ENCODE results near the gene GAS7. TPM values are rescaled to one million over a fixed set of nuclear protein-coding genes. Genes with fewer than 3 reads are reported as not detected.
A peak's percentile ranks its signal among the peaks of the same experiment; 100 is the strongest.

The GAS7 gene
- total RNA-seq (2014; rRNA removed; shearing (Covaris generic)) = 0.76 TPM in 1 of 2 replicates, not detected in the other
- 0.02 and 0.07 TPM in 2 replicates for polyA plus RNA-seq (2015; cell fraction: cytosol; rRNA removed)
- polyA plus RNA-seq (2015; cell fraction: nucleus; rRNA removed) = 0.33 TPM in 1 of 2 replicates, not detected in the other

DNA sequence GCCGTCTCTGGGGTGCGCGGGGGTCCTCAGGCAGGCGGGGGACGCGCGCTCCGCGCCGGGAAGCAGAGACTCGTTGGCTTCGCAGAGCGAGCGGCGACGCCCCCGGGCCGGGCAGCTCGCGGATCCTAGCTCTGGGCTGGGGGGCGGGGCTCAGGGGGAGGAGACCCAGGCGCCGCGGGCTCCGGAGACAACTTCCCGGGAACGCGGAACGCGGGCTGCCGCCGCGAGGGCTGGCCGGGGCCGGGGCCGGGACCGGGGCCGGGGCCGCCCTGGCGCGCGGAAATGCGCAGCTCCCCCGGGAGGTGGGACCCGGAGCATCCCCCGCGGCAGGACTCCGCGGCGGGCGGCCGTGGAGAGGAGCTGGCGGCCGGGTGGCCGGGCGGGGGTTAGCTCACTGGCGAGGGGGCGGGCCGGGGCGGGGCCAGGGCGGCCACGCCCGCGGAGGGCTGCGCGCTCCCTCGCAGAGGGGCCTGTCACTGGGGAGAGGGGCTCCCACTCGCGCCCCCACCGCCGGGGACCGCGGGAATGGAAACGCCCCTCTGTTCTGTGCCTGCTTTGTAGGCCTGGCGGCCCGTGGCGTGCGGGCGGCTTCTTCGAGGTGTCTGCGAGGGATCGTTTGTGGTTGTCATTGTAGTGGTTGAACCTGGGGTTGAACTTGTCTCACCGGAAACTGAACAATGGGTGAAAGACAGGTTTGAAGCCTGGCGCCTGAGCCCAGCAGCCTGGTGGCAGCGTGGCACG is at the start of gene GAS7:
Gene GAS7, minus strand, starts transcription at position 98 of the 741 bp plus-strand sequence.
- no peak for DNase-seq (ENCODE audit: low read depth)

DNA sequence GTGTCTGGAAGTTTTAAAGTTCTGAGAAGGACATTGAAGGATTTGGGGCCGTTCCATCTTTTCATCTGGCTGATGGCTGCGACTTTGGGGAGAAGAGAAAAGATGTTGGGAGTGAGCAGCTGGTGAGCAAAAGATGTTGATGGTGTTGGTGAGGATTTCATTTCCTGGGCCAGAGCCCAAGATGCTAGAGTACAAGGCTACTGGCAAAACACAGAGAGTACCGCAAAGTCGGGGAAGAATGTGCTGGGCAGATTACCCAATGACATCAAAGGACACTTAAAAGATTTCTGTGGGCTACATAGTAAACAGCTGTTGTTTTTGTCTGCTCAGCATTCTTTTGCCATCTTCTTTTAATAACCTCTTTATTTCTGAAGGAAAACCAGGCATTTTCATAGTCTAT is 49.4 kb upstream of the GAS7 start:
- DNase-seq (ENCODE audit: low read depth) = no peak

DNA sequence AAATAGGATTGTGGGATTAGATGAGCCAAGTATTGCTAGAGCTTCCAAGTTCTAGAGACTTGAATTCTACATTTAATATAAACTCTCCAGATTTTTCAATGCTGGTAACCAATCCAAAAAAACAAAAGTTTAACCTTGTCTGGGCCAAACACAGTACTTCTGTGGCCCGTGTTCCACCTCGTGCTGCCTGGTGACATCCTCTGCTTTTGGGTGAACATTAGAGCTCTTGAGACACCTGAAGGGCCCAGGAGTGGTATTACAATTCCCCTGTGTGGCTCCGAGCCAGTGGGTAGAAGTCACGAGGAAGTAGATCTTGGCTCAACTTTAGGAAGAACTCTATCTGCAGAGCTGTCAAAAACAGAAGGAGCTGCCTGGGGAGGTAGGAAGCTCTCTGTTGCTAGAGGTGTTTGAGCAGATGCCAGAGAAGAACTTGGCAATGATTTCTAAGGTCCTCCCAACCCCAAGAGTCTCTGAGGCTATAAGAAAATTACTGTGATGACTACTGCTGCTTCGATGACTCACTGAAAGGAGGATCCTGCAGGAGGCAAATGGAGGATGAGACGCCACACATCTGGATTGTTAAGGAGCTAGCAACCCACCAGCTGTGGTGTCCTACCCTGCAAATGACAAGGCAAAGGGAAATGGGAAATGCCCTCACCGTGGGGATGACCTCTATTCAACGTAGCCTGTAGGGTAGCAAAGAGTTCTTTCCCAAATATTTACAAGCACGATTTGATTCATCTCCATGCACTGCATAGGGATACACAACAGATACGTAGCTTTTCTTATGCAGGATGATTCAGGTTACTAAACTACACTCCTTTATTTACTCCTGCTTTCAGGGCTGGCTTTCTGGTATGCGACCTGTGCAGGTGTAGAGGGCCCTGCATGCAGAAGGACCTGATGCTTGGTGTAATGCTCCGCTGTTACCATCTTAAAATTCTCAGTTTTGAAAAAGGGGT is 45.8 kb upstream of the GAS7 start:
- peak; percentile 56 for DNase-seq (ENCODE audit: low read depth)

DNA sequence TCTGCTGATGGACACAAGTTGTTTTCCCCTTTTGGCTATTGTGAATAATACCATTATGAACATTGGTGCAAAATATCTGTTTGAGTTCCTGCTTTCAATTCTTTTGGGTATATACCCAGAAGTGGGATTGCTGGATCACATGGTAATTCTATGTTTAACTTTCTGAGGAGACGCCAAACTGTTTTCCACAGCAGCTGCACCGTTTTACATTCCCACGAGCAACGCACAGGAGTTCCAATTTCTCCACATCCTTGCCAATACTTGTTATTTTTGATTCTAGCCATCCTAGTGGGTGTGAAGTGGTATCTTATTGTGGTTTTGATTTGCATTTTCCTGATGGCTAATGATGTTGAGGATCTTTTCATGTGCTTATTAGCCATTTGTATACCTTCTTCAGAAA is 43.4 kb upstream of the GAS7 start:
- no peak for DNase-seq (ENCODE audit: low read depth)

DNA sequence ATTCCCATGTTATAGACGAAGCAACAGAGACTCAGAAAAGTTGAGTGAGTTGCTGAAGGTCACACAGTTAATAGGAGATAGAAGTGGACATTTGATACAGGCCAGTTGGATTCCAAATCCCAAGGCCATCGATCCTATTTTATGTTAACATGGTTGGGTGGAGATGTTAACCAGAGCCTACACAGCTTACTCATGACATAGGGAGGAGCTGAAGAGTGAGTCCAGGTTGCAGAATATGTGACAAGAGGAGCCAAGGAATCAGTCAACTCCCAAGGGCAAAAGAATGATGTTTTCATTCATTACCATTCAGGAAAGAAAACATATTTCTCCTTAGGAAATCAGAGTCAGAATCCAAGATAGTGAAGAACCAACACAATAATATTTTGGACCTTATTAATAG is 40.3 kb upstream of the GAS7 start:
- DNase-seq (ENCODE audit: low read depth) = no peak

DNA sequence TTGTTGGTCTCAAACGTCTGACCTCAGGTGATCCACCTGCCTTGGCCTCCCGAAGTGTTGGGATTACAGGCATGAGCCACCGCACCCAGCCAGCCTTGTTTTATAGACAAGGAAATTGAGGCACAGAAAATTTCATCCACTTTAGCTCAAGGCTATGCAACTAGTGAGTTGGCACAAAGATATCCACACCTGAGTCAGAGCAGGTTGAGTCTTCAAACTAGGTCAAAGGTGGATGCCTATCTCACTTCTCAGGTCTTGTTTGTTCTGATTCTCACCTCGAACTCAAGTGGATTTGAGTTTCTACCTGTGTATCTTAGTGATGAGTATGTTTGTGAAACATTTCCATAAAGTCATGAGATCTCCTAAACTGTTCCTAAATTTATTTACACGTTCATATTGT is 35.6 kb upstream of the GAS7 start:
- DNase-seq (ENCODE audit: low read depth) = no peak

DNA sequence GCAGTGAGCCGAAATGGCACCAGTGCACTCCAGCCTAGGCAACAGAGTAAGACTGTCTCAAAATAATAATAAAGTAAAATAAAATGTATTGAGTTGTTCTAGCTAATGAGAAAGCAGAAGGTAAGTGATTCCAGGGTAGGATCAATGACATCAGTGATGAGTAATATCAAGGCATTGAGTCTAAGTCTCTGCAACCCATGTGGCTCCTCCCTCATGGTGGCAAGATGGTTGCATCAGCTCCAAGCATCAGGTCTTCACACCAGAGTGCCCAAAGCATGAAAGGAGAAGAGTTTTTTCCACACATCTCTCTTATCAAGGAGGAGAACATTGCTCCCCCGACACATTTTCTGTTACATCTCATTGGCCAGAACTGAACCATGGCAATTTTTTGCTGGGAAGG is 34.8 kb upstream of the GAS7 start:
- DNase-seq (ENCODE audit: low read depth) = no peak

DNA sequence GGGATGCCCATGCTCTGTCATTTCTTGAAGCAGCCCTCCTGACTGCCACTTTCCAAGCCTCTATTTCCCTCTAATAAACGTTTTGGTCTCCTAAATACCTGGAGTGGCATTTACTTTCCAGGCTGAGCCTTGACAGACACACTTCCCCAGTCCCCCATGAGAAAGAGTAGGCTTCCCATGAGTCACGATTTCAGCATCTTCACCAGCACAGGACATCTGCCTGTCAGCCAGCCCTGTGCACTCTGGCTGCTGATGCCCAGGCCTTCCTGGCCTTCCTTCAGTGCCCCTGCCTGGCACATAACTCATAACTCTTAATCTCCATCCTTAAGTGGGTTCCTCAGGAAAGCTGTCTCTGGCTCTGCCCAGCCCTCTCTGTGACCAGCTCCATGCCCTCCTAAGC is 30.8 kb upstream of the GAS7 start:
- DNase-seq (ENCODE audit: low read depth) = no peak

DNA sequence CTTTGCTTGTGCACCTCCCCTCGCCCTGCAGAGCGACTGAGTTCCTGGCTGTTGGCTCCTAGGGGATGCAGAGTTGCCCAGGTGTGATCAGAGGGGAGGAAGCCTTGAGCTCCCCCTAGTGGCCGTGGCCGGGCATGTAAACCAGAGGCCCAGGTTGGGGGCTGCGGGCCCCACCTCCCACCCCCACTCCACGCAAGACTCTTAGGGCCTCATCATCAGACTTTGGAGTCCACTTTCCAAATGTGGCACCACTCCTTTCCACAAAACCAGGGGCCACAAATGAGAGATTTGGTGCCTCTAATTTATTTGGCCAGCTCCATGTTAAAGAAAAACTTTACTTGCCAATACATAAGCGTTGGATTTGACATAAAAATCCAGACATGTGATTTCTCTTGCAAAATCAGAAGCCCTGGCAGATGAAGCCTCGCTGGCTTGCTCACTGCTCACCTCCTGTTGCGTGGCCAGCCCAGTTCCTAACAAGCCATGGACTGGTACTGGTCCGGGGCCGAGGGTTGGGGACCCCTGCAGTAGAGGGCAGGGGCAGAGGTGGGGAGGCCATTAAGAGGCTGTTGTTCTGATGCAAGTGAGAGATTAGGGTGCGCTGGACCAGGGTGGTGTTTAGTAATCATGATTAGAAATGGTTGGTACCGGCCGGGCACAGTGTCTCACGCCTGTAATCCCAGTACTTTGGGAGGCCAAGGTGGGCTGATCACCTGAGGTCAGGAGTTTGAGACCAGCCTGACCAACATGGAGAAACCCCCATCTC is 28.7 kb upstream of the GAS7 start:
- peak; percentile 32 for DNase-seq (ENCODE audit: low read depth)

DNA sequence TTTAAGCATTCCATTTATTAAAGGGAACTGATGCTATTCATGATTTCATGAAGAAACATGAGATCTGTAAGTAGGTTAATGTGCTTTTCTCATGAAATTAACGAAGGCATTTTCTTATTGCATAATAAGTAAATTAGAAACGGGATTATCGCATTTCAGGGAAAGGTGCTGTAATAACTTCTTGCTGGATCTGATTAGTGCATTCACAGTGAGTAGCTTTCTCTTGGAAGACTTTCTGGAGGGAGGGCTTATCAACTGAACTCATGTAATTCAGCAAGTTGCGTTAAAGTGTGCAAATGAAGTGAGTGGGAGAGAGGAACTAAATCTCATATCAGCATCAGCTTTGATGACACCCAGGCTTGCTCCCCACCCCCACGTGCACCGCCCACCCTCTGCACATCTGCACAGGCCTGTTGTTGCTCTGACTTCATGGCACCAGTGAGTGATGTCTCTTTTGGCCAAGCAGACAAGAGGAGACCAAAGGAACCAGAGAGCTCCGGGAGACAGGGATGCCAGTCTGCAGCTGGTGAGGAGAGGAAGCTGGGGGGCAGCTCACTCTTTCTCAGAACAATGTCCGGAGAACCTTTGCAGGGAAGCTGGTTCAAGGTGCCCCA is 26.3 kb upstream of the GAS7 start:
- DNase-seq (ENCODE audit: low read depth) = no peak

DNA sequence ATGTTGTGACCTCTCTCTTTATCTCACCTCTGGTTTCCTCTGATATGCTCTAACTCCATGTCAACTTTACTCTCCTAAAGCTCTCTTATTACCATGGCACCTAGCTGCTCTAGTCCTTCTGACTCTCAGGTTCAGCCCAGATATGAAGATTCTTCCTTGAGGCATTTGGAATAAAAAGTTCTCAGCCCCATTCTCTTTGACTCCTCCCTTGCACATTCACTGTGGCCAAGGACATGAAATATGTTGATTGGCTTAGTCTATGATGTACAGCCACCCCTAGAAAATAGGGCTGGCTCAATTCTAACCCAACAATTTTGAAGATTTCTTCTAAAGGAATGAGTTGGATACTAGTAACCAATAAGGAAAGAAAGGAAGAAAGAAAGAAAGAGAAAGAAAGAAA is 20.8 kb upstream of the GAS7 start:
- DNase-seq (ENCODE audit: low read depth) = no peak

DNA sequence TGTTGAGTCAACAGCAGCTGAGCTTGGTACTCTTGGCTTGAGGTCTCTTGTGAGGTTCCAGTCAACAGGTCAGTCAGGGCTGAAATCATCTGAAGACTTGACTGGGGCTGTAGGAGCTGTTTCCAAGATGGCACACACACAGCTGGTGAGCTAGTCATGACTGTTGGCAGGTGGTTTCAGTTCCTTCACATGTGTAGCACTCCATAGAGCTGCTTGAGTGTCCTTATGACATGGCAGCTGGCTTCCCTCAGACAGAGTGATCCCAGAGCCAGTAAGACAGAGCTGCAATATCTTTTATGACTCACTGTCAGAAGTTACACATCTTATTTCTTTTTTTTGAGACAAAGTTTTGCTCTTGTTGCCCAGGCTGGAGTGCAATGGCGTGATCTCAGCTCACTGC is 19.5 kb upstream of the GAS7 start:
- DNase-seq (ENCODE audit: low read depth) = no peak

DNA sequence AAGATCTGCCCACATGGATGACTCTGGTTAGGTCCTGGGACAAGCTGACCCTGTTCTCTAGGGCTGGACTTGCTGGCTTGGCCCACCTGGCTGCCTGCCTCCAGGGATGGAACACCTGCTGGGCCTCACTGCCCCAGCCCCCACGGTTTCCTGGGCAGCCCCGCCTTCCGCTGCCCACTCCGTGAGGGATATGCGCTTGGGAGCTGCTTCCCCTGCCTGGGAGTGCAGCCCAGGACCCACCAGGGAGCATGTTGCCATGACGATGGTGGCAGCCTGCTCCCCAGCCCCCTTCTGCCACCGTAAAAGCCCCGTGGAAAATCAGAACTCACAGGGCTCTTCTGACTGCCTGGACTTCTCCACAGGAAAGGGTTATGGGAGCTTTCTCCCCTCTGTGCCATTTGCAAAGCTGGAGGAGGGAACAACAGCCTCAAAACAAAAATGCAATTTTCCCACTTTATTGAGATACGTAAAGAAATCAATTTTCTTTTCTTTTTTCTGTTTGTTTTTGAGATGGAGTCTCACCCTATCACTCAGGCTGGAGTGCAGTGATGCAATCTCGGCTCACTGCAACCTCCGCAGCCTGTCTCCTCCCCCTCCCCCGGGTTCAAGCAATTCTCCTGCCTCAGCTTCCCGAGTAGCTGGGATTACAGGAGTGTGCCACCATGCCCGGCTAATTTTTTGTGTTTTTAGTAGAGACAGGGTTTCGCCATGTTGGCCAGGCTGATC is 18.0 kb upstream of the GAS7 start:
- no peak for DNase-seq (ENCODE audit: low read depth)

DNA sequence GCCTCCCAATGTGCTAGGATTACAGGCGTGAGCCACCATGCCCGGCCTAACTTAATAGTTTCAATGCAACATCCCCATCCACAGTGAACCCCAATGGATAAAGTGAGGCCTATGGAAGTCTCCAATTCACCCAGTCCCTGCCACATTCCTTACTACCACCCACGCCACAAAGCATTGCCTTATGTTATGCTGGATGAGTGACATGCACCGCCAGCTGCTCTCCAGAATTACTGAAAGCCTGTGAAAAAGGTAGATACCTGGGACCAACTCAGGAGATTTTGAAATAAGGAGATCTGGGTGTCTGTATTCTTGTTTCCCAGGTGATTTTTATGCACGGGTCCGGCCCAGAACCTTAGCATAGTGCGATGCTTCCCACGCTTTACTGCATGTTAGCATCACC is 16.9 kb upstream of the GAS7 start:
- DNase-seq (ENCODE audit: low read depth) = no peak

DNA sequence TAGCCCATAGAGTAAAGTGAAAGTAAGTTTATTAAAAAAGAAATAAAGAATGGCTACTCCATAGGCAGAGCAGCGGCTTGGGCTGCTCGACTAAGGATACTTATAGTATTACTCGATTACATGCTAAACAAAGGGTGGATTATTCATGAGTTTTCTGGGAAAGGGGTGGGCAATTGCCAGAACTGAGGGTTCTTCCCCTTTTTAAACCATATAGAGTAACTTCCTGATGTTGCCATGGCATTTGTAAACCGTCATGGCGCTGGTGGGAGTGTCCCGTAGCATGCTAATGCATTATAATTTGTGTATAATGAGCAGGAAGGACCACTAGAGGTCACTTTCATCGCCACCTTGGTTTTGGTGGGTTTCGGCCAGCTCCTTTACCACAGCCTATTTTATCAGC is 13.3 kb upstream of the GAS7 start:
- DNase-seq (ENCODE audit: low read depth) = no peak

DNA sequence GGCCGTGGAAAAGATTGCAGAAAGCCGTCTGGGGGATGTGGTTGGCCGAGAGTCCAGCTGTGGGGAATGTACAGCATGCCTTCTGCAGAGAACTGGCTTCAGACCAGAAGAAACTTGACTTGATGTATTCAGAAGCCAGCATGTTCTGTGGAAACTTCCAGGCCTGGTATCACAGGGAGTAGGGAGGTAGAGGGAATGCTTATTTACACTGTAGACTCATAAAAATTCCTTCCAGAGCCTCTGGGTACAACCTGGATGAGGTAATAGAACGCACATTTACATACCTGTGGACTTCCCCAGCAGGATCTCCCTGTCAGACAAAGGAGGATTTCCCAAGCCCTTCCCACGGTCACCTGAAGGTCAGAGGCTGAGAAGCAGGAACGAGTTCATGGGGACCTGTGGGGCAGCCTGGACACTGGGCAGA is 11.8 kb upstream of the GAS7 start:
- DNase-seq (ENCODE audit: low read depth) = no peak

DNA sequence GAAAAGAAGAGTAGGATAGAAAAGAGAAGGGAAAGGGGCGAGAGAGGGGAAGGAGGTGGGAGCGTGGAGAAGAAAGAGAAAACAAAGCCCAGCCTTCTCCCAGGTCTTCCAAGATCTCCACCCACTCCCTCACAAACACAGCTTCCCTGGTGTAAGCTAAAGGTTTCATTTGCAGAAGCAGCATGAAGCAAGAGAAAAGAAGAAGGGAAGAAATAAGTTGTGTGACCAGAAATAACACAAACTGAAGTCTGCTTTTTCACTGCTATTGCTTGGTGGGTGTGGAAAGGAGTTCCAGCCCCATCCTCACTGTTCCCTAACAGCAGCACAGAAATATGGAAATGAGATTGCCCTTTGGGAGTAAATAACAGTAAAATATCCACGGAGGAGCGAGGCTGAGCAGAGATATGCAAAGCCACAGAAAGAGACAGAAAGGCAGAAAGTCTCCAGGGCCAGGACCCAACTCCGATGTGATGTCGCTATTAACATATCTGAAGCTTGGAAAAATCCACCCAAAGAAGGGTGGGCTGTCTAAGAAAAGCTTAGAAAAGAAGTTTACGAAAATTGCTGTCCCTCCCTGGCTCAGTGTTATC is 10.3 kb upstream of the GAS7 start:
- DNase-seq (ENCODE audit: low read depth) = no peak

DNA sequence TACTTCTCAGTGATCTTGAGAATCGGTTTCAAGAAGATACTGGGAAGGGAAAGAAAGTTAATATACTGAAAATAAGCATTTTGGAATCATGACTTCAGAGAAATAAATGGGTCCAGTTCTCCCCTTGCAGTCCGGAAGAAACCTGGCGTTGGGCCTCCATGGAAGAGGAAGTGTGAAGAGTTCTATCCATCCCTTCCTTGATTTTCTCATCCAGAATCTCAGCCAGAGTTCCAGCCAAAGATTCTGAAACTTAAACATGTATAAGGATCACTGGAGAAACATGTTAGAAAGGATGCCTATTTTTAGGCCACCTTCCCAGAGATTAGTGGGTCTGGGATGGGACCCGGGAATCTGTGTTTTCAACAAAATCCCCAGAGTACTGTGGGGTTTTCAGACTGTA is 8.7 kb upstream of the GAS7 start:
- no peak for DNase-seq (ENCODE audit: low read depth)

DNA sequence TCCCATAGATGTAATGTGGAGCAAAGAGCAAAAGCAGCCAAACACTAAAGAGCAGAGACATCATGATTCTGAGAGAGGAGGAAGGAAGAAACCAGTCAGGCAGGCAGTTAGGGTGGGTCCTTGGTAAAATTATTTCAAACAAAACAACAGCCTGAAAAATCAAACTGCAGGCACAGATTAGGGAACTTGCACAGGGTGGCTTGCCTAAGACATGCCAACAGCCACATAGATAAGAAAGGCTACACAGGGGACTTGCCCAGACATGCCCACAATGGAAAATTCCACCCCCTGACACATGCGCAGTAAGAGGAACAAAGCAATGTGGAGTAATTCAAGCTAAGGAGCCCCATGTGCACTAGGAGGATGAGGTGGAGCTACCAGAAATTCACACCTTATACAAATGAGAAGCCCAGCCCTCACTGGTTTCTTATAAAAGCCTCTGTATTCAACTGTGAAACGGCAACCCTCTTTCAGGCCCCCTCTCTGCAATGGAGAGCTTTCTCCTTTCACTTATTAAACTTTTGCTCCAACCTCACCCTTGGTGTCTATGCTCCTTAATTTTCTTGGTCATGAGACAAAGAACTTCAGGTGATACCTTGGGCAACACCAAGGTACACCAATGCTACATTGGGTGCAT is 7.3 kb upstream of the GAS7 start:
- peak; percentile 13 for DNase-seq (ENCODE audit: low read depth)

DNA sequence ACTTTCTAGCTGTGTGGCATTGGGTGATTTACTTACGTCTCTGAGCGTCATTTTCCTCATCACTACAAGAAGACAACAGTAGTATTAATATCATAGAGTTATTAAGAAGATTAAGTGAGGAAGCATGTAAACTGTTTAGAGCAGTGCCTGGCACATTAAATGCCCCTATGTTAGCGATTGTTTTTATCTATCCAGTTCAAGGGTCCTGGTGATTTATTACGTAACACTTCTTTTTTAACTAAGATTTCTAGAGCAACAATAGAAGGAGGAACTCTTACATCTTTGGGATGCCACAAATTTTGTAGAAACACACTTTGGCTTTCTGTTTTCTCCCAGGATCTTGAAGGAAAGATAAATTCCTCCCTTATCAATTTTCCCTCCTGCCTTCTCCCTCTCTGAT is 3.3 kb upstream of the GAS7 start:
- no peak for DNase-seq (ENCODE audit: low read depth)
